HepG2 (cell line): ENCODE data around the gene SFRP4. TPM values are rescaled to one million over a fixed set of nuclear protein-coding genes. Genes with fewer than 3 reads are reported as not detected.

Source experiments
- ATF4 ChIP-seq, 2 experiments: fragments of 450-650 bp in 1 of 2; sonication (generic) in 1 of 2; formaldehyde crosslinking; IDR thresholded peaks; 2 replicates each; pipeline versions ENCODE4 v1.5.0 to v1.8.0; 2020 to 2022; ENCODE audit warnings: mild to moderate bottlenecking in 1 of 2, missing genetic modification reagents in 1 of 2
- ATF5 ChIP-seq: sonication (generic); formaldehyde crosslinking; IDR thresholded peaks from 2 replicates; pipeline ENCODE4 v1.4.0; 2020; ENCODE audit warnings: mild to moderate bottlenecking, low read depth, missing genetic modification reagents
- CBX2 ChIP-seq, 2 experiments: fragments of 200-600 bp in 1 of 2; sonication (generic); formaldehyde crosslinking in 1 of 2; IDR thresholded peaks; 2 replicates each; pipeline versions ENCODE4 v1.7.0 to v1.8.1; 2018 to 2022; ENCODE audit warnings: low read depth in 2 of 2, low read length in 1 of 2, mild to moderate bottlenecking in 1 of 2, missing genetic modification reagents in 1 of 2
- CREBL2 ChIP-seq: sonication (generic); formaldehyde crosslinking; IDR thresholded peaks from 2 replicates; pipeline ENCODE4 v1.8.1; 2023; ENCODE audit warnings: missing genetic modification reagents, mild to moderate bottlenecking, borderline replicate concordance
- FOXP4 ChIP-seq: sonication (generic); formaldehyde crosslinking; IDR thresholded peaks from 2 replicates; pipeline ENCODE4 v1.4.0; 2020; ENCODE audit warnings: missing genetic modification reagents
- HMG20A ChIP-seq: IDR thresholded peaks from 2 replicates; pipeline ENCODE4 v1.6.1; 2016; ENCODE audit warnings: borderline replicate concordance
- JUND ChIP-seq: sonication (generic); formaldehyde crosslinking; IDR thresholded peaks from 2 replicates; pipeline ENCODE4 v1.8.0; 2022; ENCODE audit warnings: mild to moderate bottlenecking, missing genetic modification reagents
- KDM1A ChIP-seq: IDR thresholded peaks from 2 replicates; pipeline ENCODE4 v1.6.1; 2016; ENCODE audit warnings: missing compliant biosample characterization
- MAX ChIP-seq: IDR thresholded peaks from 2 replicates; pipeline ENCODE4 v1.6.1; 2012; ENCODE audit warnings: inconsistent platforms
- SMAD9 ChIP-seq: sonication (generic); formaldehyde crosslinking; IDR thresholded peaks from 2 replicates; pipeline ENCODE4 v1.5.1; 2020; ENCODE audit warnings: mild to moderate bottlenecking, missing genetic modification reagents
- ZNF207 ChIP-seq: fragments of 450-650 bp; IDR thresholded peaks from 2 replicates; pipeline ENCODE4 v1.6.1; 2016; ENCODE audit warnings: antibody characterized with exemption, borderline replicate concordance
- ZNF224 ChIP-seq: sonication (generic); formaldehyde crosslinking; IDR thresholded peaks from 2 replicates; pipeline ENCODE4 v1.5.0; 2020; ENCODE audit warnings: mild to moderate bottlenecking, missing genetic modification reagents
- ZNF260 ChIP-seq: sonication (generic); formaldehyde crosslinking; IDR thresholded peaks from 2 replicates; pipeline ENCODE4 v1.4.0; 2020; ENCODE audit warnings: missing genetic modification reagents, low read depth, mild to moderate bottlenecking, borderline replicate concordance
- ZNF281 ChIP-seq: sonication (generic); formaldehyde crosslinking; IDR thresholded peaks from 2 replicates; pipeline ENCODE4 v1.4.0; 2020; ENCODE audit warnings: missing genetic modification reagents, borderline replicate concordance
- ZNF414 ChIP-seq: sonication (generic); formaldehyde crosslinking; IDR thresholded peaks from 2 replicates; pipeline ENCODE4 v1.5.0; 2020; ENCODE audit warnings: missing genetic modification reagents
- ZNF513 ChIP-seq: sonication (generic); formaldehyde crosslinking; conservative IDR thresholded peaks from 2 replicates; pipeline ENCODE4 v1.5.0; 2020; ENCODE audit warnings: missing genetic modification reagents
- ZNF572 ChIP-seq: sonication (generic); formaldehyde crosslinking; IDR thresholded peaks from 2 replicates; pipeline ENCODE4 v1.5.1; 2020; ENCODE audit warnings: mild to moderate bottlenecking, missing genetic modification reagents
- ZNF780A ChIP-seq: sonication (generic); formaldehyde crosslinking; IDR thresholded peaks from 2 replicates; pipeline ENCODE4 v1.8.0; 2022; ENCODE audit warnings: mild to moderate bottlenecking, missing genetic modification reagents, moderate library complexity
- ZNF790 ChIP-seq: sonication (generic); formaldehyde crosslinking; IDR thresholded peaks from 2 replicates; pipeline ENCODE4 v1.8.0; 2022; ENCODE audit warnings: missing genetic modification reagents, mild to moderate bottlenecking, borderline replicate concordance
- polyA plus RNA-seq, 8 experiments: library from polyadenylated mRNA; depleted of rRNA in 3 of 8; stranded (reverse) in 7 of 8; unstranded in 1 of 8; fragments of >200 nt; fragmentation: Illumina TruSeq in 4 of 8; extraction: Trizol in 4 of 8; gene quantifications; 2 replicates each; pipeline versions ENCODE4 v1.2.1 to v1.2.3, GENCODE V29; 2011 to 2016; ENCODE audit warnings: low read depth in 4 of 8, missing spikeins in 1 of 8, mixed read lengths in 1 of 8; ENCODE audit not compliant: insufficient read depth in 1 of 8
- total RNA-seq, 5 experiments: library from RNA; depleted of rRNA; stranded (reverse); fragments of >200 nt; fragmentation: Illumina TruSeq; extraction: Trizol; gene quantifications; 2 replicates each; pipeline ENCODE4 v1.2.3, GENCODE V29; 2016; ENCODE audit warnings: low read depth in 1 of 5

SFRP4 gene
- total and polyA plus RNA-seq, 2 of the 13 experiments (the other 11 are each of a cell fraction or from before 2014, with no cell fraction given) = 0.96 to 1.8 TPM

GRCh38 chr7:37942934-37943610 lies 26.5 kb upstream of the SFRP4 start (continued):
- TF ChIP-seq CBX2 (IDR thresholded peaks at IDR 0.05; ENCODE audit: low read depth, low read length) (no peak), CBX2 (CRISPR knock-in tag; IDR thresholded peaks at IDR 0.05; ENCODE audit: low read depth) (peak; percentile 36; the same call in 1 of the 2 replicates), ZNF790 (CRISPR knock-in tag) (no peak), ATF5 (no peak), ZNF513 (no peak), ZNF572 (CRISPR knock-in tag) (no peak), KDM1A (peak; percentile 95), ZNF414 (CRISPR knock-in tag) (peak; percentile 96), CREBL2 (CRISPR knock-in tag) (no peak), MAX (peak; percentile 74), FOXP4 (CRISPR knock-in tag) (peak; percentile 98), ZNF224 (no peak), HMG20A (CRISPR knock-in tag) (peak; percentile 94), SMAD9 (CRISPR knock-in tag) (no peak), ZNF260 (no peak), ZNF780A (CRISPR knock-in tag) (peak; percentile 63; the same call in 1 of the 2 replicates), ZNF281 (CRISPR knock-in tag) (peak; percentile 72; the same call in 1 of the 2 replicates), JUND (CRISPR knock-in tag) (peak; percentile 66), ZNF207 (no peak), ATF4 (CRISPR knock-in tag; IDR thresholded peaks at IDR 0.05) (peak in 1 of 2 experiments; percentile 82; a peak in 2 of 4 replicates)
